DND-41 (cell line): ENCODE measurements around the gene OR5M10.
A peak's percentile ranks its signal among the peaks of the same experiment; 100 is the strongest.
"Not testable (repeated sequence)": the region's sequence is repeated elsewhere in the genome, so short reads cannot be mapped to it uniquely, and the experiment has no call there.

Experiments used
- ATAC-seq: fragments of 200-7000 bp; cut with Tn5 transposase; 3 replicates; pipeline ENCODE4 v1.9.1; 2021; ENCODE audit warnings: low read depth; ENCODE audit not compliant: insufficient read depth
- DNase-seq: peaks from one replicate; pipeline ENCODE4 v3.0.0-alpha.2; 2020
- H2AFZ ChIP-seq: 2 replicates; pipeline ENCODE4 v1.6.0; 2012; ENCODE audit warnings: low read depth, low read length
- H3K27ac ChIP-seq: 2 replicates; pipeline ENCODE4 v1.5.1; 2012; ENCODE audit warnings: low read length, inconsistent platforms
- H3K27me3 ChIP-seq: fragments of 200-600 bp; sonication (generic); 2 replicates; pipeline ENCODE4 v1.6.0; 2012; ENCODE audit warnings: low read length, mild to moderate bottlenecking, inconsistent platforms; ENCODE audit not compliant: insufficient read depth, poor library complexity
- H3K36me3 ChIP-seq: 2 replicates; pipeline ENCODE4 v1.5.1; 2012; ENCODE audit warnings: low read length, inconsistent platforms; ENCODE audit not compliant: insufficient read depth
- H3K4me1 ChIP-seq: 2 replicates; pipeline ENCODE4 v1.5.1; 2012; ENCODE audit warnings: mild to moderate bottlenecking, low read length; ENCODE audit not compliant: insufficient read depth
- H3K4me2 ChIP-seq: 2 replicates; pipeline ENCODE4 v1.6.0; 2012; ENCODE audit warnings: mild to moderate bottlenecking, moderate library complexity, low read length, inconsistent platforms; ENCODE audit not compliant: insufficient read depth
- H3K4me3 ChIP-seq, 2 experiments: fragments of 200-600 bp in 1 of 2; shearing (Covaris generic) in 1 of 2; 2 replicates each; pipeline ENCODE4 v1.5.1; 2012 to 2016; ENCODE audit warnings: inconsistent platforms in 2 of 2, low read length in 2 of 2, mild to moderate bottlenecking in 2 of 2, low read depth in 1 of 2, moderate library complexity in 1 of 2
- H3K79me2 ChIP-seq: 2 replicates; pipeline ENCODE4 v1.6.0; 2012; ENCODE audit warnings: low read length, inconsistent platforms; ENCODE audit not compliant: insufficient read depth
- H3K9ac ChIP-seq: 2 replicates; pipeline ENCODE4 v1.6.0; 2012; ENCODE audit warnings: low read depth, mild to moderate bottlenecking, inconsistent platforms, low read length, moderate library complexity
- H3K9me3 ChIP-seq: 2 replicates; pipeline ENCODE4 v1.5.1; 2012; ENCODE audit warnings: low read length, moderate library complexity, mild to moderate bottlenecking, inconsistent platforms; ENCODE audit not compliant: insufficient read depth, severe bottlenecking
- H4K20me1 ChIP-seq: 2 replicates; pipeline ENCODE4 v1.6.0; 2012; ENCODE audit warnings: low read length; ENCODE audit not compliant: insufficient read depth
- CTCF ChIP-seq: IDR thresholded peaks from 2 replicates; pipeline ENCODE4 v1.5.1; 2012; ENCODE audit warnings: borderline replicate concordance, low read length, moderate library complexity, mild to moderate bottlenecking; ENCODE audit not compliant: poor library complexity, severe bottlenecking; ENCODE audit errors: extremely low read depth
- EZH2 ChIP-seq: IDR thresholded peaks from 3 replicates; pipeline ENCODE4 v1.6.1; 2012; ENCODE audit warnings: borderline replicate concordance, low read depth, mild to moderate bottlenecking, moderate library complexity, low read length, inconsistent platforms; ENCODE audit not compliant: severe bottlenecking

OR5M10 gene

GRCh38 chr11:56577621-56578020 lies at the start of gene OR5M10:
Gene OR5M10 (minus strand): TSS chr11:56577721. CDS start chr11:56577721, 0 bp downstream.
- TF ChIP-seq CTCF (no peak), EZH2 (no peak)
- ATAC-seq = no peak
- no peak within 1 kb of the TSS for H3K4me3 ChIP-seq

GRCh38 chr11:56625946-56626345 lies 48.4 kb upstream of the OR5M10 start:
- Histone ChIP-seq H3K27ac (no peak overlapping the region), H4K20me1 (no peaks in the 10 kb centered on the region), H3K79me2 (no peaks in the 10 kb centered on the region), H3K4me3 (no peak overlapping the region), H3K9me3 (no peaks in the 10 kb centered on the region), H3K27me3 (no peaks in the 10 kb centered on the region), H3K36me3 (no peaks in the 10 kb centered on the region), H3K4me2 (no peak overlapping the region), H3K4me1 (no peaks in the 10 kb centered on the region), H3K9ac (no peak overlapping the region), H2AFZ (no peak overlapping the region)
- TF ChIP-seq CTCF (no peak), EZH2 (no peak)
- DNase-seq = no peak
- no peak for ATAC-seq

More at GRCh38 chr11:56577621-56578020, at the start of gene OR5M10:
- Histone ChIP-seq H3K27ac (no peak within 1 kb of the TSS), H3K4me2 (no peak within 1 kb of the TSS), H3K4me1 (no peaks in the 10 kb centered on the region), H3K36me3 (no peaks in the 10 kb centered on the region), H2AFZ (no peak within 1 kb of the TSS), H3K9me3 (no peaks in the 10 kb centered on the region), H4K20me1 (no peaks in the 10 kb centered on the region), H3K27me3 (no peaks in the 10 kb centered on the region), H3K79me2 (no peaks in the 10 kb centered on the region), H3K9ac (no peak within 1 kb of the TSS)
- DNase-seq = no peak

- Histone ChIP-seq H3K27ac (no peak overlapping the region), H4K20me1 (no peaks in the 10 kb centered on the region), H3K4me2 (no peak overlapping the region), H2AFZ (no peak overlapping the region), H3K4me3 (no peak overlapping the region), H3K4me1 (no peaks in the 10 kb centered on the region), H3K27me3 (no peaks in the 10 kb centered on the region), H3K9ac (no peak overlapping the region), H3K36me3 (no peaks in the 10 kb centered on the region), H3K9me3 (no peaks in the 10 kb centered on the region), H3K79me2 (no peaks in the 10 kb centered on the region)
- peak; percentile 40 for DNase-seq
- TF ChIP-seq EZH2 (no peak), CTCF (peak; percentile 73)
- peak; percentile 88 for ATAC-seq
Measured at GRCh38 chr11:56624661-56625110, 47.2 kb upstream of the OR5M10 start.

- no peak for TF ChIP-seq CTCF
- Histone ChIP-seq H3K79me2 (no peaks in the 10 kb centered on the region), H3K4me1 (no peaks in the 10 kb centered on the region), H3K4me2 (no peak overlapping the region), H3K27me3 (no peaks in the 10 kb centered on the region), H2AFZ (no peak overlapping the region), H3K36me3 (no peaks in the 10 kb centered on the region), H4K20me1 (no peaks in the 10 kb centered on the region), H3K27ac (no peak overlapping the region), H3K9ac (no peak overlapping the region), H3K4me3 (no peak overlapping the region), H3K9me3 (no peaks in the 10 kb centered on the region)
- DNase-seq (no peak), ATAC-seq (no peak)
Measured at GRCh38 chr11:56611174-56611573, 33.7 kb upstream of the OR5M10 start.

GRCh38 chr11:56592088-56592717 lies 14.7 kb upstream of the OR5M10 start:
- H3K4me1 ChIP-seq, H3K36me3 ChIP-seq, H3K9ac ChIP-seq, H3K79me2 ChIP-seq, ATAC-seq, H2AFZ ChIP-seq, H3K4me2 ChIP-seq, H4K20me1 ChIP-seq, DNase-seq, H3K4me3 ChIP-seq, H3K27me3 ChIP-seq, H3K9me3 ChIP-seq, H3K27ac ChIP-seq: not testable (repeated sequence)
